ENCODE results near the gene ABCC6.
"Not testable (repeated sequence)": the region's sequence is repeated elsewhere in the genome, so short reads cannot be mapped to it uniquely, and the experiment has no call there.

The ABCC6 gene

GRCh38 chr16:16207787-16208334 lies 15.4 kb downstream of the ABCC6 start:
- H3K27me3 ChIP-seq; intact Hi-C loops (cut with DNase I; ENCODE audit: low total_unique reads); H3K27ac ChIP-seq: not testable (repeated sequence)

GRCh38 chr16:16207097-16207786 lies 16.1 kb downstream of the ABCC6 start:
- intact Hi-C loops (cut with DNase I; ENCODE audit: low total_unique reads); H3K4me3 ChIP-seq; H3K27ac ChIP-seq; H3K9me3 ChIP-seq; H3K4me1 ChIP-seq; H3K36me3 ChIP-seq; H3K27me3 ChIP-seq; DNase-seq: not testable (repeated sequence)

More at GRCh38 chr16:16207787-16208334, 15.4 kb downstream of the ABCC6 start:
- not testable (repeated sequence) for DNase-seq, H3K4me3 ChIP-seq, H3K9me3 ChIP-seq, H3K36me3 ChIP-seq, H3K4me1 ChIP-seq

GRCh38 chr16:16205864-16206263 lies 17.4 kb downstream of the ABCC6 start:
- H3K27ac ChIP-seq; H3K27me3 ChIP-seq; H3K4me3 ChIP-seq; H3K36me3 ChIP-seq; DNase-seq; H3K9me3 ChIP-seq; intact Hi-C loops (cut with DNase I; ENCODE audit: low total_unique reads); H3K4me1 ChIP-seq: not testable (repeated sequence)

- H3K27me3 ChIP-seq; H3K27ac ChIP-seq; DNase-seq; H3K4me3 ChIP-seq; H3K9me3 ChIP-seq; intact Hi-C loops (cut with DNase I; ENCODE audit: low total_unique reads); H3K4me1 ChIP-seq; H3K36me3 ChIP-seq: not testable (repeated sequence)
These were observed 18.7 kb downstream of the ABCC6 start for GRCh38 chr16:16204552-16204951.

- H3K27ac ChIP-seq; H3K27me3 ChIP-seq; H3K36me3 ChIP-seq; H3K4me3 ChIP-seq; H3K4me1 ChIP-seq; H3K9me3 ChIP-seq; intact Hi-C loops (cut with DNase I; ENCODE audit: low total_unique reads): not testable (repeated sequence)
- peak in 1 of 2 donors; percentile 41 for DNase-seq
These were observed 19.8 kb downstream of the ABCC6 start for GRCh38 chr16:16203494-16203893.

- H3K4me1 ChIP-seq; intact Hi-C loops (cut with DNase I; ENCODE audit: low total_unique reads); H3K36me3 ChIP-seq; H3K27ac ChIP-seq; H3K27me3 ChIP-seq; H3K4me3 ChIP-seq; H3K9me3 ChIP-seq: not testable (repeated sequence)
- DNase-seq, result peak; percentile 62 to 69
These were observed 20.7 kb downstream of the ABCC6 start for GRCh38 chr16:16202400-16203143.

GRCh38 chr16:16201880-16202279 lies 21.4 kb downstream of the ABCC6 start:
- H3K9me3 ChIP-seq; H3K4me1 ChIP-seq; DNase-seq; H3K27me3 ChIP-seq; intact Hi-C loops (cut with DNase I; ENCODE audit: low total_unique reads); H3K36me3 ChIP-seq; H3K4me3 ChIP-seq; H3K27ac ChIP-seq: not testable (repeated sequence)

GRCh38 chr16:16200391-16200790 lies 22.9 kb downstream of the ABCC6 start:
- H3K4me3 ChIP-seq; H3K36me3 ChIP-seq; H3K27ac ChIP-seq; H3K27me3 ChIP-seq; intact Hi-C loops (cut with DNase I; ENCODE audit: low total_unique reads); H3K9me3 ChIP-seq; DNase-seq; H3K4me1 ChIP-seq: not testable (repeated sequence)

GRCh38 chr16:16199428-16199827 lies 23.9 kb downstream of the ABCC6 start:
- H3K27me3 ChIP-seq; intact Hi-C loops (cut with DNase I; ENCODE audit: low total_unique reads); H3K4me1 ChIP-seq; H3K27ac ChIP-seq; DNase-seq; H3K9me3 ChIP-seq; H3K4me3 ChIP-seq; H3K36me3 ChIP-seq: not testable (repeated sequence)

GRCh38 chr16:16197966-16198365 lies 25.3 kb downstream of the ABCC6 start:
- Histone ChIP-seq H3K36me3 (no peaks in the 10 kb centered on the region), H3K27me3 (no peaks in the 10 kb centered on the region), H3K9me3 (no peaks in the 10 kb centered on the region), H3K4me3 (no peak overlapping the region), H3K4me1 (no peaks in the 10 kb centered on the region), H3K27ac (no peak overlapping the region)
- intact Hi-C loops (cut with DNase I; ENCODE audit: low total_unique reads), result no loop called here
- no peak for DNase-seq
- TF ChIP-seq CTCF (IDR thresholded peaks at IDR 0.05), result no peak
